ENCODE data around the gene CCDC138. TPM values are rescaled to one million over a fixed set of nuclear protein-coding genes. Genes with fewer than 3 reads are reported as not detected.

Gene CCDC138
- total RNA-seq, 1 experiment from 2014 or later = 25.8 TPM

DNA sequence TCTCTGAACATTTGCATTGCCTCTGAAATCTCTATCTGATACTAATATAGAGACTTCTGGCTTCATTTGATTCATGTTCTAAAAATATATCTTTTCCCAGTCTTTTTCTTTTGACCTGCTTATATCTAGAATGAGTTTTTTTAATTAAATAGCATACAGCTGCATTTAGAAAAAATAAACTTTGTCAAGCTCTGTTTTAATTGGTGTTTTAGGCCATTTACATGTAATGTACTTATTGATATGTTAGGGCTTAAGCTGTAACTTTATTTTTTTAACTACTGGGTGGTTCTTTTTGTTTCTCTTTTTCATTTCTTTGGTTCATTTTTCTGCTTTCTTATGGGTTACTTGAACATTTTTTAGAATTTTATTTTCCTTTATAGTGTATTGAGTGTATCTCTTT lies 54.9 kb downstream of the CCDC138 start:
- POLR2A ChIA-PET (ENCODE audit: low non-redundant PET) = no interaction called here
- H3K36me3 ChIP-seq (ENCODE audit: insufficient read depth, low read length, poor library complexity, severe bottlenecking) = peaks cover 16% of the 10 kb centered on the region
- BruUV-seq (replicated peaks) = no TSS peak
- intact Hi-C loops (cut with micrococcal nuclease; ENCODE audit: unreplicated experiment) = no loop called here
- no peak overlapping the region for H3K4me3 ChIP-seq (ENCODE audit: low read depth, low read length, poor library complexity, severe bottlenecking)
- DNase-seq (ENCODE audit: low spot score) = no peak
- TF ChIP-seq, protein P1, sequence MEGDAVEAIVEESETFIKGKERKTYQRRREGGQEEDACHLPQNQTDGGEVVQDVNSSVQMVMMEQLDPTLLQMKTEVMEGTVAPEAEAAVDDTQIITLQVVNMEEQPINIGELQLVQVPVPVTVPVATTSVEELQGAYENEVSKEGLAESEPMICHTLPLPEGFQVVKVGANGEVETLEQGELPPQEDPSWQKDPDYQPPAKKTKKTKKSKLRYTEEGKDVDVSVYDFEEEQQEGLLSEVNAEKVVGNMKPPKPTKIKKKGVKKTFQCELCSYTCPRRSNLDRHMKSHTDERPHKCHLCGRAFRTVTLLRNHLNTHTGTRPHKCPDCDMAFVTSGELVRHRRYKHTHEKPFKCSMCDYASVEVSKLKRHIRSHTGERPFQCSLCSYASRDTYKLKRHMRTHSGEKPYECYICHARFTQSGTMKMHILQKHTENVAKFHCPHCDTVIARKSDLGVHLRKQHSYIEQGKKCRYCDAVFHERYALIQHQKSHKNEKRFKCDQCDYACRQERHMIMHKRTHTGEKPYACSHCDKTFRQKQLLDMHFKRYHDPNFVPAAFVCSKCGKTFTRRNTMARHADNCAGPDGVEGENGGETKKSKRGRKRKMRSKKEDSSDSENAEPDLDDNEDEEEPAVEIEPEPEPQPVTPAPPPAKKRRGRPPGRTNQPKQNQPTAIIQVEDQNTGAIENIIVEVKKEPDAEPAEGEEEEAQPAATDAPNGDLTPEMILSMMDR (conservative IDR thresholded peaks at IDR 0.05; ENCODE audit: low read depth, low read length) = no peak
- no peak for TF ChIP-seq EZH2 (IDR thresholded peaks at IDR 0.05; ENCODE audit: borderline replicate concordance, low read depth, low read length, poor library complexity, severe bottlenecking)
- no peaks in the 10 kb centered on the region for H3K4me1 ChIP-seq (ENCODE audit: insufficient read depth, low read length, poor library complexity, severe bottlenecking)
- CTCF ChIA-PET = no interaction called here
- H3K27me3 ChIP-seq (replicated peaks; ENCODE audit: insufficient read depth, low read depth, low read length, poor library complexity) = no peaks in the 10 kb centered on the region
- H3K27ac ChIP-seq (ENCODE audit: low read depth, low read length, poor library complexity, severe bottlenecking) = no peak overlapping the region
- peaks cover 6% of the 10 kb centered on the region for H3K9me3 ChIP-seq (ENCODE audit: low read depth, low read length, poor library complexity, severe bottlenecking)

DNA sequence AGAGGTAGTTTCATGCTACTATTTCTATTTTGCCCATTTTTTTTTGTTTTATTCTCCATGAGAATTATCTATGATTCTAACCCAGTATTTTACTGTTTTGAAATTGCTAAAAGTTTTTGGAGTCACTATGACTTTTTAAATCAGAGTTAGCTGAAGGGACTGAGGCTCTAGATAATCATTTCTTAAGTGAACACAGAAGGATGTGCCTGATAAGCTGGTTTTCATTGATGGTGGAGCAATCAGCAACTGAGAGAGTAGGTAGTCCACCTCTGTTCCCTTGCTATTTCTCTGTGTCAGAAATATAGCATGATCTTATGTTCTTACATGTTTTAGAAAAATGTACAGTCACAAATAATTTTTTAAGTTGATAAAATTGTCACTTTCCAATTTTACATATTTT lies 59.4 kb downstream of the CCDC138 start:
- ChIA-PET POLR2A (ENCODE audit: low non-redundant PET) (no interaction called here), CTCF (no interaction called here)
- Histone ChIP-seq H3K36me3 (ENCODE audit: insufficient read depth, low read length, poor library complexity, severe bottlenecking) (peaks cover 22% of the 10 kb centered on the region), H3K27me3 (replicated peaks; ENCODE audit: insufficient read depth, low read depth, low read length, poor library complexity) (no peaks in the 10 kb centered on the region), H3K4me3 (ENCODE audit: low read depth, low read length, poor library complexity, severe bottlenecking) (no peak overlapping the region), H3K9me3 (ENCODE audit: low read depth, low read length, poor library complexity, severe bottlenecking) (no peaks in the 10 kb centered on the region), H3K27ac (ENCODE audit: low read depth, low read length, poor library complexity, severe bottlenecking) (no peak overlapping the region), H3K4me1 (ENCODE audit: insufficient read depth, low read length, poor library complexity, severe bottlenecking) (no peaks in the 10 kb centered on the region)
- no TSS peak for BruUV-seq (replicated peaks)
- TF ChIP-seq, protein P1 (conservative IDR thresholded peaks at IDR 0.05; ENCODE audit: low read depth, low read length) = no peak
- no peak for TF ChIP-seq EZH2 (IDR thresholded peaks at IDR 0.05; ENCODE audit: borderline replicate concordance, low read depth, low read length, poor library complexity, severe bottlenecking)
- no peak for DNase-seq (ENCODE audit: low spot score)
- intact Hi-C loops (cut with micrococcal nuclease; ENCODE audit: unreplicated experiment) = no loop called here

- Histone ChIP-seq H3K27me3 (replicated peaks; ENCODE audit: insufficient read depth, low read depth, low read length, poor library complexity) (no peaks in the 10 kb centered on the region), H3K4me1 (ENCODE audit: insufficient read depth, low read length, poor library complexity, severe bottlenecking) (no peaks in the 10 kb centered on the region), H3K27ac (ENCODE audit: low read depth, low read length, poor library complexity, severe bottlenecking) (no peak overlapping the region), H3K36me3 (ENCODE audit: insufficient read depth, low read length, poor library complexity, severe bottlenecking) (peaks cover 19% of the 10 kb centered on the region), H3K9me3 (ENCODE audit: low read depth, low read length, poor library complexity, severe bottlenecking) (no peaks in the 10 kb centered on the region), H3K4me3 (ENCODE audit: low read depth, low read length, poor library complexity, severe bottlenecking) (no peak overlapping the region)
- ChIA-PET CTCF (no interaction called here), POLR2A (ENCODE audit: low non-redundant PET) (no interaction called here)
- TF ChIP-seq, protein P1 (conservative IDR thresholded peaks at IDR 0.05; ENCODE audit: low read depth, low read length) = no peak
- TF ChIP-seq EZH2 (IDR thresholded peaks at IDR 0.05; ENCODE audit: borderline replicate concordance, low read depth, low read length, poor library complexity, severe bottlenecking) = no peak
- BruUV-seq (replicated peaks) = no TSS peak
- intact Hi-C loops (cut with micrococcal nuclease; ENCODE audit: unreplicated experiment) = no loop called here
- DNase-seq (ENCODE audit: low spot score) = no peak
Observed at GRCh38 chr2:108847000-108847399, 60.4 kb downstream of the CCDC138 start.
